ENCODE results near the gene CCDC33.

DNA sequence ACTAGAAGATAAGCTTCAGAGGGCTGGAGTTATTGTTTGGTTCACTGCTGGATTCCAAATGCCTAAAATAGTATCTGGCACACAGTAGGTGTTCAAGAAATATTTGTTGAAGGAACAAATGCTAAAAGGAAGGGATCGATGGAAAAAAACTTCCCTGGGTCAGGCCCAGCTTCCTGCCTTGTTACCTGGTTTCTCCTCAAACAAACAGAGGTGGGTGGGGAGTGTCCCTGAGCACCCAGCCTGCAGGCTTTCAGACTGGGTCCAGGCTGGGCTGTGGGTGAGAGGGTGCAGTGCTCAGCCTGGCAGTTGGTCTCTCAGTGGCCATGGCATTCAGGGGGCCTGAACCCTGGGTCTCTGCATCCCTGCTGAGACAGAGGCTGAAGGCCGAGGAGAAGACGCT lies 19.2 kb upstream of the CCDC33 start:
- TF ChIP-seq CTCF (IDR thresholded peaks at IDR 0.05 in 2 of 3, conservative IDR thresholded peaks at IDR 0.05 in 1 of 3; ENCODE audit: borderline replicate concordance in 1 of 3, insufficient read depth in 1 of 3, low read depth in 2 of 3, low read length in 2 of 3) (no peak), JUND (IDR thresholded peaks at IDR 0.05) (no peak), SRF (IDR thresholded peaks at IDR 0.05; ENCODE audit: low read depth) (no peak), SP1 (IDR thresholded peaks at IDR 0.05; ENCODE audit: low read depth) (no peak), ZFX (IDR thresholded peaks at IDR 0.05) (no peak), POLR2A (IDR thresholded peaks at IDR 0.05; ENCODE audit: borderline replicate concordance, extremely low read depth, insufficient read depth, insufficient read length) (no peak), EZH2phosphoT487 (IDR thresholded peaks at IDR 0.05; ENCODE audit: borderline replicate concordance) (no peak), REST (IDR thresholded peaks at IDR 0.05; ENCODE audit: low read depth) (no peak), EZH2 (IDR thresholded peaks at IDR 0.05) (no peak), CEBPB (IDR thresholded peaks at IDR 0.05; ENCODE audit: low read depth) (no peak)
- TF ChIP-seq, protein P1, sequence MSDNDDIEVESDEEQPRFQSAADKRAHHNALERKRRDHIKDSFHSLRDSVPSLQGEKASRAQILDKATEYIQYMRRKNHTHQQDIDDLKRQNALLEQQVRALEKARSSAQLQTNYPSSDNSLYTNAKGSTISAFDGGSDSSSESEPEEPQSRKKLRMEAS (IDR thresholded peaks at IDR 0.05): no peak
- TF ChIP-seq, protein P2, sequence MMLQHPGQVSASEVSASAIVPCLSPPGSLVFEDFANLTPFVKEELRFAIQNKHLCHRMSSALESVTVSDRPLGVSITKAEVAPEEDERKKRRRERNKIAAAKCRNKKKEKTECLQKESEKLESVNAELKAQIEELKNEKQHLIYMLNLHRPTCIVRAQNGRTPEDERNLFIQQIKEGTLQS (IDR thresholded peaks at IDR 0.05): no peak
- TF ChIP-seq, protein P3, sequence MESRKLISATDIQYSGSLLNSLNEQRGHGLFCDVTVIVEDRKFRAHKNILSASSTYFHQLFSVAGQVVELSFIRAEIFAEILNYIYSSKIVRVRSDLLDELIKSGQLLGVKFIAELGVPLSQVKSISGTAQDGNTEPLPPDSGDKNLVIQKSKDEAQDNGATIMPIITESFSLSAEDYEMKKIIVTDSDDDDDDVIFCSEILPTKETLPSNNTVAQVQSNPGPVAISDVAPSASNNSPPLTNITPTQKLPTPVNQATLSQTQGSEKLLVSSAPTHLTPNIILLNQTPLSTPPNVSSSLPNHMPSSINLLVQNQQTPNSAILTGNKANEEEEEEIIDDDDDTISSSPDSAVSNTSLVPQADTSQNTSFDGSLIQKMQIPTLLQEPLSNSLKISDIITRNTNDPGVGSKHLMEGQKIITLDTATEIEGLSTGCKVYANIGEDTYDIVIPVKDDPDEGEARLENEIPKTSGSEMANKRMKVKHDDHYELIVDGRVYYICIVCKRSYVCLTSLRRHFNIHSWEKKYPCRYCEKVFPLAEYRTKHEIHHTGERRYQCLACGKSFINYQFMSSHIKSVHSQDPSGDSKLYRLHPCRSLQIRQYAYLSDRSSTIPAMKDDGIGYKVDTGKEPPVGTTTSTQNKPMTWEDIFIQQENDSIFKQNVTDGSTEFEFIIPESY (IDR thresholded peaks at IDR 0.05; ENCODE audit: extremely low read depth, insufficient replicate concordance, low read length): no peak

Data from HCT116 (cell line).